Ishikawa (cell line): Measurements from ENCODE around the gene CTTN.

Experiments used
- CEBPB ChIP-seq: IDR thresholded peaks from 2 replicates; pipeline ENCODE4 v1.6.1; 2012
- CREB1 ChIP-seq: IDR thresholded peaks from 2 replicates; pipeline ENCODE4 v1.6.1; 2012; ENCODE audit warnings: low read depth
- EGR1 ChIP-seq: IDR thresholded peaks from 2 replicates; pipeline ENCODE4 v1.6.1; 2012
- EP300 ChIP-seq: IDR thresholded peaks from 2 replicates; pipeline ENCODE4 v1.6.1; 2012; ENCODE audit warnings: borderline replicate concordance
- MAX ChIP-seq: IDR thresholded peaks from 2 replicates; pipeline ENCODE4 v1.6.1; 2012
- RAD21 ChIP-seq: IDR thresholded peaks from 2 replicates; pipeline ENCODE4 v1.6.1; 2012; ENCODE audit warnings: low read depth
- REST ChIP-seq: IDR thresholded peaks from 2 replicates; pipeline ENCODE4 v1.6.1; 2012; ENCODE audit warnings: low read depth, mild to moderate bottlenecking
- USF1 ChIP-seq: IDR thresholded peaks from 2 replicates; pipeline ENCODE4 v1.6.1; 2012
- YY1 ChIP-seq: IDR thresholded peaks from 2 replicates; pipeline ENCODE4 v1.6.1; 2012; ENCODE audit warnings: low read depth

GRCh38 chr11:70436501-70436860, 38.2 kb downstream of the CTTN start:
- TF ChIP-seq CREB1 (no peak), EGR1 (no peak), CEBPB (no peak), MAX (no peak), EP300 (no peak), YY1 (no peak), RAD21 (no peak), USF1 (no peak), REST (no peak)
